ENCODE results near the gene FOXP1. TPM values are rescaled to one million over a fixed set of nuclear protein-coding genes. Genes with fewer than 3 reads are reported as not detected.
"Not testable (repeated sequence)": the region's sequence is repeated elsewhere in the genome, so short reads cannot be mapped to it uniquely, and the experiment has no call there.

Gene FOXP1
- total RNA-seq, 1 donor from 2014 or later, result 113 TPM

GRCh38 chr3:71330505-71330904 is 253.0 kb downstream of the FOXP1 start:
- H3K27me3 Mint-ChIP-seq, result no peaks in the 10 kb centered on the region
- H3K4me1 Mint-ChIP-seq (ENCODE audit: unreplicated experiment), result peaks cover 13% of the 10 kb centered on the region
- peaks cover 42% of the 10 kb centered on the region for H3K36me3 Mint-ChIP-seq
- no peak for TF ChIP-seq CTCF (conservative IDR thresholded peaks at IDR 0.05)
- peaks cover 4% of the 10 kb centered on the region for H3K9me3 Mint-ChIP-seq
- H3K4me3 Mint-ChIP-seq, result no peak overlapping the region
- H3K27ac Mint-ChIP-seq, result no peak overlapping the region
- DNase-seq (ENCODE audit: extremely low spot score, unreplicated experiment), result no peak

- peaks cover 42% of the 10 kb centered on the region for H3K36me3 Mint-ChIP-seq
- TF ChIP-seq CTCF (conservative IDR thresholded peaks at IDR 0.05), result no peak
- H3K27ac Mint-ChIP-seq, result no peak overlapping the region
- peaks cover 4% of the 10 kb centered on the region for H3K9me3 Mint-ChIP-seq
- no peaks in the 10 kb centered on the region for H3K27me3 Mint-ChIP-seq
- DNase-seq (ENCODE audit: extremely low spot score, unreplicated experiment), result no peak
- no peak overlapping the region for H3K4me3 Mint-ChIP-seq
- H3K4me1 Mint-ChIP-seq (ENCODE audit: unreplicated experiment), result peaks cover 13% of the 10 kb centered on the region
These were observed 253.7 kb downstream of the FOXP1 start for GRCh38 chr3:71329817-71330216.

GRCh38 chr3:71328926-71329325 is 254.6 kb downstream of the FOXP1 start:
- H3K27me3 Mint-ChIP-seq, result no peaks in the 10 kb centered on the region
- no peak overlapping the region for H3K27ac Mint-ChIP-seq
- peaks cover 13% of the 10 kb centered on the region for H3K4me1 Mint-ChIP-seq (ENCODE audit: unreplicated experiment)
- DNase-seq (ENCODE audit: extremely low spot score, unreplicated experiment), result no peak
- no peak for TF ChIP-seq CTCF (conservative IDR thresholded peaks at IDR 0.05)
- peaks cover 4% of the 10 kb centered on the region for H3K9me3 Mint-ChIP-seq
- no peak overlapping the region for H3K4me3 Mint-ChIP-seq
- H3K36me3 Mint-ChIP-seq, result peaks cover 36% of the 10 kb centered on the region

GRCh38 chr3:71327936-71328335 is 255.6 kb downstream of the FOXP1 start:
- H3K9me3 Mint-ChIP-seq, result peaks cover 4% of the 10 kb centered on the region
- H3K36me3 Mint-ChIP-seq, result peaks cover 29% of the 10 kb centered on the region
- H3K4me1 Mint-ChIP-seq (ENCODE audit: unreplicated experiment), result peaks cover 13% of the 10 kb centered on the region
- no peaks in the 10 kb centered on the region for H3K27me3 Mint-ChIP-seq
- H3K27ac Mint-ChIP-seq, result no peak overlapping the region
- no peak for TF ChIP-seq CTCF (conservative IDR thresholded peaks at IDR 0.05)
- H3K4me3 Mint-ChIP-seq, result no peak overlapping the region
- DNase-seq (ENCODE audit: extremely low spot score, unreplicated experiment), result no peak

GRCh38 chr3:71325715-71326114 is 257.8 kb downstream of the FOXP1 start:
- DNase-seq (ENCODE audit: extremely low spot score, unreplicated experiment), result no peak
- H3K27me3 Mint-ChIP-seq, result no peaks in the 10 kb centered on the region
- H3K27ac Mint-ChIP-seq, result no peak overlapping the region
- peaks cover 4% of the 10 kb centered on the region for H3K9me3 Mint-ChIP-seq
- no peak for TF ChIP-seq CTCF (conservative IDR thresholded peaks at IDR 0.05)
- peaks cover 21% of the 10 kb centered on the region for H3K36me3 Mint-ChIP-seq
- H3K4me1 Mint-ChIP-seq (ENCODE audit: unreplicated experiment), result peaks cover 13% of the 10 kb centered on the region
- no peak overlapping the region for H3K4me3 Mint-ChIP-seq

GRCh38 chr3:71324224-71324623 is 259.3 kb downstream of the FOXP1 start:
- not testable (repeated sequence) for H3K4me3 Mint-ChIP-seq; H3K27me3 Mint-ChIP-seq; DNase-seq (ENCODE audit: extremely low spot score, unreplicated experiment); H3K9me3 Mint-ChIP-seq; H3K27ac Mint-ChIP-seq
- Mint-ChIP-seq H3K36me3 (peaks cover 11% of the 10 kb centered on the region), H3K4me1 (ENCODE audit: unreplicated experiment) (peaks cover 13% of the 10 kb centered on the region)

Data from type B pancreatic cell (in vitro differentiated cells).